IPS-NIHi7 (cell line): ENCODE measurements around the gene ACOT11.
"Not testable (repeated sequence)": the region's sequence is repeated elsewhere in the genome, so short reads cannot be mapped to it uniquely, and the experiment has no call there.

Experiments used
- DNase-seq: peaks from one replicate; pipeline ENCODE4 v3.0.0; 2012; ENCODE audit warnings: mixed read lengths; ENCODE audit errors: extremely low spot score

ACOT11 gene

GRCh38 chr1:54547601-54548388, at the start of gene ACOT11:
Gene ACOT11, plus strand, starts transcription at chr1:54548228. Its CDS starts 82 bp downstream, at chr1:54548310.
- DNase-seq = peak; percentile 75

GRCh38 chr1:54498383-54499096, 49.5 kb upstream of the ACOT11 start:
- no peak for DNase-seq

GRCh38 chr1:54499097-54499359, 49.0 kb upstream of the ACOT11 start:
- DNase-seq = no peak

- peak; percentile 66 for DNase-seq
These were observed 48.5 kb upstream of the ACOT11 start for GRCh38 chr1:54499360-54500106.

- DNase-seq = no peak
These were observed 48.0 kb upstream of the ACOT11 start for GRCh38 chr1:54500107-54500431.

GRCh38 chr1:54501849-54502248, 46.2 kb upstream of the ACOT11 start:
- DNase-seq = no peak

- no peak for DNase-seq
These were observed 45.7 kb upstream of the ACOT11 start for GRCh38 chr1:54502342-54502741.

GRCh38 chr1:54506594-54506993, 41.4 kb upstream of the ACOT11 start:
- DNase-seq = no peak

GRCh38 chr1:54507033-54507870, 40.8 kb upstream of the ACOT11 start:
- no peak for DNase-seq

GRCh38 chr1:54510715-54511270, 37.2 kb upstream of the ACOT11 start:
- DNase-seq = no peak

- DNase-seq = peak; percentile 72
These were observed 34.0 kb upstream of the ACOT11 start for GRCh38 chr1:54513921-54514580.

GRCh38 chr1:54516249-54516920, 31.6 kb upstream of the ACOT11 start:
- DNase-seq = no peak

GRCh38 chr1:54517496-54517895, 30.5 kb upstream of the ACOT11 start:
- DNase-seq = no peak

GRCh38 chr1:54518489-54518888, 29.5 kb upstream of the ACOT11 start:
- no peak for DNase-seq

- DNase-seq = peak; percentile 87
These were observed 28.3 kb upstream of the ACOT11 start for GRCh38 chr1:54519709-54520108.

- no peak for DNase-seq
These were observed 27.3 kb upstream of the ACOT11 start for GRCh38 chr1:54520631-54521321.

GRCh38 chr1:54526565-54526964, 21.5 kb upstream of the ACOT11 start:
- DNase-seq = not testable (repeated sequence)

- no peak for DNase-seq
These were observed 19.4 kb upstream of the ACOT11 start for GRCh38 chr1:54528613-54529012.

GRCh38 chr1:54532033-54532432, 16.0 kb upstream of the ACOT11 start:
- DNase-seq = no peak

GRCh38 chr1:54536656-54537055, 11.4 kb upstream of the ACOT11 start:
- DNase-seq = not testable (repeated sequence)
